GM19025 (cell line): Measurements from ENCODE around the gene QRICH2.
"Not testable (repeated sequence)": the region's sequence is repeated elsewhere in the genome, so short reads cannot be mapped to it uniquely, and the experiment has no call there.

ENCODE experiments used
- ATAC-seq: cut with Tn5 transposase; IDR thresholded peaks from one replicate; pipeline ENCODE4 v1.9.1; 2021; ENCODE audit warnings: mild to moderate bottlenecking, low read depth, moderate library complexity; ENCODE audit not compliant: unreplicated experiment

QRICH2 gene

GRCh38 chr17:76267051-76267576 lies 41.0 kb downstream of the QRICH2 start:
- ATAC-seq = no peak

GRCh38 chr17:76266244-76266938 lies 41.7 kb downstream of the QRICH2 start:
- no peak for ATAC-seq

GRCh38 chr17:76265624-76266243 lies 42.3 kb downstream of the QRICH2 start:
- ATAC-seq = no peak

GRCh38 chr17:76264755-76265623 lies 43.1 kb downstream of the QRICH2 start, which contains the start of gene UBALD2:
Gene UBALD2, plus strand, starts transcription at chr17:76265348. Its CDS starts 158 bp downstream, at chr17:76265506.
- ATAC-seq = peak; percentile 64

- ATAC-seq = no peak
Observed at GRCh38 chr17:76264425-76264754, 43.7 kb downstream of the QRICH2 start.

GRCh38 chr17:76263896-76264295 lies 44.2 kb downstream of the QRICH2 start:
- ATAC-seq = no peak

- no peak for ATAC-seq
Observed at GRCh38 chr17:76262732-76263344, 45.2 kb downstream of the QRICH2 start.

- no peak for ATAC-seq
Observed at GRCh38 chr17:76261421-76262215, 46.5 kb downstream of the QRICH2 start.

GRCh38 chr17:76260669-76261068 lies 47.4 kb downstream of the QRICH2 start:
- ATAC-seq = no peak

- no peak for ATAC-seq
Observed at GRCh38 chr17:76260220-76260619, 47.9 kb downstream of the QRICH2 start.

- ATAC-seq = not testable (repeated sequence)
Observed at GRCh38 chr17:76256430-76257050, 51.5 kb downstream of the QRICH2 start.

GRCh38 chr17:76255801-76256429 lies 52.2 kb downstream of the QRICH2 start:
- ATAC-seq = no peak

GRCh38 chr17:76254275-76254674 lies 53.8 kb downstream of the QRICH2 start:
- ATAC-seq = no peak

- ATAC-seq = no peak
Observed at GRCh38 chr17:76253841-76254240, 54.2 kb downstream of the QRICH2 start.

GRCh38 chr17:76252967-76253766 lies 54.9 kb downstream of the QRICH2 start:
- not testable (repeated sequence) for ATAC-seq

GRCh38 chr17:76252040-76252954 lies 55.8 kb downstream of the QRICH2 start:
- ATAC-seq = no peak

GRCh38 chr17:76251478-76252039 lies 56.5 kb downstream of the QRICH2 start:
- ATAC-seq = no peak
